OCI-LY7 (cell line): ENCODE data around the gene INHBB.

Source experiments
- CTCF ChIP-seq: fragments of 200-600 bp; sonication (generic); conservative IDR thresholded peaks from 2 replicates; pipeline ENCODE4 v1.5.1; 2014; ENCODE audit warnings: mild to moderate bottlenecking, antibody characterized with exemption, low read length, moderate library complexity, mixed read lengths
- EZH2phosphoT487 ChIP-seq: fragments of 200-600 bp; sonication (generic); IDR thresholded peaks from 2 replicates; pipeline ENCODE4 v1.6.1; 2018; ENCODE audit warnings: low read depth, borderline replicate concordance, mild to moderate bottlenecking, mixed run types, antibody characterized with exemption, low read length, moderate library complexity, mixed read lengths

GRCh38 chr2:120338015-120338414 lies 7.9 kb upstream of the INHBB start:
- TF ChIP-seq CTCF (no peak), EZH2phosphoT487 (no peak)
